Thoracic aorta (tissue), 2 donors: ENCODE measurements around the gene ZBTB45. TPM values are rescaled to one million over a fixed set of nuclear protein-coding genes. Genes with fewer than 3 reads are reported as not detected.

Experiments
- ATAC-seq: fragments of 150-250 bp; one replicate; pipeline ENCODE4 v1.8.0; 2017; ENCODE audit warnings: low read depth; ENCODE audit not compliant: insufficient number of reproducible peaks, low FRiP score
- DNase-seq: peaks from one replicate; pipeline ENCODE4 v3.0.0-alpha.2; 2020; ENCODE audit warnings: low spot score
- H3K27ac ChIP-seq, 2 donors: fragments of 200-600 bp; sonication (generic); 1 replicate in 1 of 2; 2 replicates in 1 of 2; pipeline ENCODE4 v1.5.1; 2016; ENCODE audit warnings: mild to moderate bottlenecking in 2 of 2, moderate library complexity in 2 of 2
- H3K27me3 ChIP-seq: fragments of 200-600 bp; sonication (generic); replicated peaks from 2 replicates; pipeline ENCODE4 v1.6.0; 2016; ENCODE audit warnings: mild to moderate bottlenecking; ENCODE audit not compliant: insufficient read depth
- H3K36me3 ChIP-seq: fragments of 200-600 bp; sonication (generic); one replicate; pipeline ENCODE4 v1.5.1; 2016
- H3K4me1 ChIP-seq, 2 donors: fragments of 200-600 bp; sonication (generic); 1 replicate in 1 of 2; 2 replicates in 1 of 2; pipeline versions ENCODE4 v1.5.1 to v1.6.0; 2016; ENCODE audit warnings: low read depth in 2 of 2, mild to moderate bottlenecking in 1 of 2; ENCODE audit not compliant: control insufficient read depth in 1 of 2
- H3K4me3 ChIP-seq: fragments of 200-600 bp; sonication (generic); 2 replicates; pipeline ENCODE4 v1.5.1; 2016; ENCODE audit warnings: mild to moderate bottlenecking
- H3K9me3 ChIP-seq: fragments of 200-600 bp; sonication (generic); 2 replicates; pipeline ENCODE4 v1.5.1; 2016
- total RNA-seq, 2 donors: library from RNA; depleted of rRNA; stranded (reverse); fragments of >200 nt; gene quantifications; one replicate each; pipeline versions ENCODE4 v1.1.0 to v1.2.3, GENCODE V29; 2016
- TF ChIP-seq, protein P1 (sequence below): fragments of 200-600 bp; sonication (generic); IDR thresholded peaks from one replicate; pipeline ENCODE4 v1.5.1; 2019; ENCODE audit warnings: antibody characterized with exemption

ZBTB45 gene
- total RNA-seq, 2 donors from 2014 or later, result 10.4 to 10.9 TPM

GRCh38 chr19:58529405-58529804, 9.8 kb upstream of the ZBTB45 start:
- Histone ChIP-seq H3K27ac (no peak overlapping the region), H3K27me3 (no peaks in the 10 kb centered on the region), H3K4me1 (no peaks in the 10 kb centered on the region), H3K4me3 (no peak overlapping the region), H3K36me3 (no peaks in the 10 kb centered on the region), H3K9me3 (no peaks in the 10 kb centered on the region)
- no peak for ATAC-seq
- TF ChIP-seq, protein P1, sequence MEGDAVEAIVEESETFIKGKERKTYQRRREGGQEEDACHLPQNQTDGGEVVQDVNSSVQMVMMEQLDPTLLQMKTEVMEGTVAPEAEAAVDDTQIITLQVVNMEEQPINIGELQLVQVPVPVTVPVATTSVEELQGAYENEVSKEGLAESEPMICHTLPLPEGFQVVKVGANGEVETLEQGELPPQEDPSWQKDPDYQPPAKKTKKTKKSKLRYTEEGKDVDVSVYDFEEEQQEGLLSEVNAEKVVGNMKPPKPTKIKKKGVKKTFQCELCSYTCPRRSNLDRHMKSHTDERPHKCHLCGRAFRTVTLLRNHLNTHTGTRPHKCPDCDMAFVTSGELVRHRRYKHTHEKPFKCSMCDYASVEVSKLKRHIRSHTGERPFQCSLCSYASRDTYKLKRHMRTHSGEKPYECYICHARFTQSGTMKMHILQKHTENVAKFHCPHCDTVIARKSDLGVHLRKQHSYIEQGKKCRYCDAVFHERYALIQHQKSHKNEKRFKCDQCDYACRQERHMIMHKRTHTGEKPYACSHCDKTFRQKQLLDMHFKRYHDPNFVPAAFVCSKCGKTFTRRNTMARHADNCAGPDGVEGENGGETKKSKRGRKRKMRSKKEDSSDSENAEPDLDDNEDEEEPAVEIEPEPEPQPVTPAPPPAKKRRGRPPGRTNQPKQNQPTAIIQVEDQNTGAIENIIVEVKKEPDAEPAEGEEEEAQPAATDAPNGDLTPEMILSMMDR, result no peak
- no peak for DNase-seq

DNA sequence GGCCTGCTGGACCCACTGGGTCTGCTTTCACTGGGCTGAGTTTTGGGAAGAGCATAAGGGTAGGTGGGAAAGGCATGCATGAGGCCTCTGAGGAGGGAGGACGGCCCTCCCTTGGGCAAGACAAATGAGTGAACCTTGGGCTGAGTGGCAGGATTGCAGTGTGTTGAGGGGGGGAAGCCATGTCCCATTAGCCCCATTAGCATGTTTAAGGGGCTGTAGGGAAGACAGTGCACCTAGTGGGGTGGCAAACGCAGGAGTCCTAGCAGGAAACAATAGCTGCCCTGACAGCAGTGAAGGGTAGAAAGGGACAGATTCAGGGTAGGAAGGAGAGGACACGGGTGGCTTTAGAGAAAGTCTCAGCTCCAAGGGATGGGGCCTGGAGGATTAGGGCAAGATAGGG, 3.1 kb upstream of the ZBTB45 start:
- Histone ChIP-seq H3K4me3 (no peak overlapping the region), H3K4me1 (peaks cover 8 to 20% of the 10 kb centered on the region in 2 donors), H3K27ac (no peak overlapping the region), H3K27me3 (no peaks in the 10 kb centered on the region), H3K36me3 (no peaks in the 10 kb centered on the region), H3K9me3 (no peaks in the 10 kb centered on the region)
- DNase-seq (no peak), ATAC-seq (no peak)
- TF ChIP-seq, protein P1, result no peak

DNA sequence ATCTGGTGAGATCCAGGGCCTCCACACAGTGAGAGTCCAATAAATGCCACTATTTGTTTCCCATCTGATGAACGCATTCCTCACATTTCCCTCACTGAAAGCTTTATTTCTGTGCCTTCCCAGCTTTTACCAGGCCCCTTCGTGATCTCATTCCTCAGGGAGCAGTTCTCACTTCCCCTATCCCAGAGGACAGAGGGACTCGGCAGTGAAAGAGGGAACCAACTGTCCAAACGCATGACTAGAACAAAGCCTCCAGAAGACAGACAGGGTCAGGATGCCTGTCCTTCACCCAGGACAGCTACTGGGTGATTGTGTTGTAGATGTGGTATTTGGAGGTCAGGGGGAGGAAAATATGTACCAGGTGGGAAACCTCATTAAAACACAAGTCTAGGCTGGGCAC, 2.0 kb upstream of the ZBTB45 start:
- DNase-seq (no peak), ATAC-seq (no peak)
- Histone ChIP-seq H3K27me3 (no peaks in the 10 kb centered on the region), H3K9me3 (no peaks in the 10 kb centered on the region), H3K4me1 (peaks cover 13 to 23% of the 10 kb centered on the region in 2 donors), H3K27ac (peak overlapping the region in 1 of 2 donors; percentile 27), H3K36me3 (peaks cover 9% of the 10 kb centered on the region), H3K4me3 (no peak overlapping the region)
- TF ChIP-seq, protein P1, result no peak

DNA sequence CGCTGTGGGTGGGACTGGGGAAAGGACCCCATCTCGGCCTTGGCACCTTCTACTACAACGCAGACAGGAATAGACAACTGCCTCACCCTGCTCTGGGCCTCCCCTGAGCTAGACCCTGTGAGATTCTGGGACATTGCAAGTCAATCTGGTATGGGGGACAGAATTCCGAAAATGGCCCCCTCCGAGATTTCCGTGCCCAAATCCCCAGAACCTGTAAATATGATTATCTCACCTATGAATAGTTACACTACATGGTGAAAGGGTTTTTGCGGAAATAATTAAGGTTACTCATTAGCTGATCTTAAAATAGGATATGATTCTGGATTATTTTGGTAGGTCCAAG, 618 bp upstream of the ZBTB45 start:
- no peak for ATAC-seq

DNA sequence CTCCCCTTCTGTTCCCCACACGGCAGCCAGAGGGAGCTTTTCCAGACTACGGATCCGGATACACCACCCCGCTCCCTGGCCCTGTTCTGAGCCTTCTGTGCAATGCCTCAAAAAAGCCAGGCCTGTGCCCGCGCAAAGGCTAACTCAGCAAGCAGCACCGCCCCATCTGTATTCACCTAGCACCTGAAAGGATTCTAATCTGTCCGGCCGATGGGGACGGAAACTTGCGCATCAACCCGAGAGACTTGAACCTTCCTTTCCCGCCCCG, 589 bp downstream of the ZBTB45 start:
- TF ChIP-seq, protein P1, result no peak
- DNase-seq (no peak), ATAC-seq (peak; percentile 37)
- Histone ChIP-seq H3K36me3 (peaks cover 21% of the 10 kb centered on the region), H3K4me3 (peak overlapping the region; percentile 97), H3K9me3 (no peaks in the 10 kb centered on the region), H3K27me3 (no peaks in the 10 kb centered on the region), H3K4me1 (peaks cover 13 to 32% of the 10 kb centered on the region in 2 donors), H3K27ac (peak overlapping the region; percentile 94 to 98)

More for the DNA sequence above, 618 bp upstream of the ZBTB45 start:
- Histone ChIP-seq H3K4me3 (peak overlapping the region; percentile 97), H3K9me3 (no peaks in the 10 kb centered on the region), H3K4me1 (peaks cover 13 to 28% of the 10 kb centered on the region in 2 donors), H3K27me3 (no peaks in the 10 kb centered on the region), H3K27ac (peak overlapping the region; percentile 94 to 98), H3K36me3 (peaks cover 21% of the 10 kb centered on the region)
- no peak for DNase-seq
- TF ChIP-seq, protein P1, result no peak
